NCI-H69 (cell line): Measurements from ENCODE around the gene DCAF12L1.

Source experiments
- DNase-seq: peaks from one replicate; lab custom pipeline; 2025; lab: John Stamatoyannopoulos, UW

The DCAF12L1 gene

GRCh38 chrX:126552313-126553022 lies at the start of gene DCAF12L1:
TSS of gene DCAF12L1 (minus strand) at chrX:126552814. CDS start at chrX:126552608, 206 bp downstream.
- DNase-seq = no peak

GRCh38 chrX:126580877-126581276 lies 28.3 kb upstream of the DCAF12L1 start:
- DNase-seq = no peak

GRCh38 chrX:126575911-126576310 lies 23.3 kb upstream of the DCAF12L1 start:
- no peak for DNase-seq

- DNase-seq = no peak
Observed at GRCh38 chrX:126557151-126557550, 4.5 kb upstream of the DCAF12L1 start.

GRCh38 chrX:126551725-126552312 lies 795 bp downstream of the DCAF12L1 start:
- DNase-seq = no peak

GRCh38 chrX:126551306-126551705 lies 1.3 kb downstream of the DCAF12L1 start:
- no peak for DNase-seq

GRCh38 chrX:126550816-126551215 lies 1.8 kb downstream of the DCAF12L1 start:
- DNase-seq = no peak

- DNase-seq = no peak
Observed at GRCh38 chrX:126509923-126510322, 42.7 kb downstream of the DCAF12L1 start.
